IMR-90 (cell line): Measurements from ENCODE around the gene RAB9A. TPM values are rescaled to one million over a fixed set of nuclear protein-coding genes. Genes with fewer than 3 reads are reported as not detected.

ENCODE experiments used
- ATAC-seq: fragments of 200-7000 bp; cut with Tn5 transposase; 2 replicates; pipeline ENCODE4 v1.9.1; 2020; ENCODE audit warnings: low read depth, mild to moderate bottlenecking, moderate library complexity
- BruUV-seq: library from RNA; stranded (reverse); fragments of 400-500 nt; replicated peaks from 2 replicates; lab custom pipeline; 2021; lab: Mats Ljungman, UMichigan
- CTCF ChIA-PET: fragments of 300-600 bp; formaldehyde crosslinking; extraction: SDS; loops from one replicate; lab custom pipeline; 2021; ENCODE audit warnings: antibody characterized with exemption; lab: Yijun Ruan, JAX
- POLR2A ChIA-PET: fragments of 300-600 bp; sonication (Branson Sonifier 250); formaldehyde crosslinking; loops from one replicate; lab custom pipeline; 2022; ENCODE audit warnings: antibody characterized with exemption; ENCODE audit not compliant: unreplicated experiment; lab: Charles Lee
- DNase-seq: peaks from one replicate; pipeline ENCODE4 v3.0.0; 2013
- H2AFZ ChIP-seq: replicated peaks from 2 replicates; pipeline ENCODE3; 2013; ENCODE audit warnings: low read length, mild to moderate bottlenecking; ENCODE audit not compliant: poor library complexity
- H2AK5ac ChIP-seq: 2 replicates; pipeline ENCODE4 v1.6.1; 2013; ENCODE audit warnings: low read depth, low read length, inconsistent platforms
- H2AK9ac ChIP-seq: replicated peaks from 2 replicates; pipeline ENCODE3; 2013; ENCODE audit warnings: mild to moderate bottlenecking, low read depth, low read length, moderate library complexity; ENCODE audit not compliant: poor library complexity
- H2BK120ac ChIP-seq: 2 replicates; pipeline ENCODE4 v1.6.1; 2013; ENCODE audit warnings: low read depth, low read length, inconsistent platforms
- H2BK15ac ChIP-seq: 3 replicates; pipeline ENCODE4 v1.6.1; 2013; ENCODE audit warnings: low read depth, low read length, inconsistent platforms
- H2BK20ac ChIP-seq: 2 replicates; pipeline ENCODE4 v1.6.1; 2013; ENCODE audit warnings: low read depth, mild to moderate bottlenecking, inconsistent platforms, low read length, moderate library complexity
- H2BK5ac ChIP-seq: 2 replicates; pipeline ENCODE4 v1.6.1; 2013; ENCODE audit warnings: mild to moderate bottlenecking, low read depth, low read length, inconsistent platforms; ENCODE audit not compliant: poor library complexity, severe bottlenecking
- H3K14ac ChIP-seq: replicated peaks from 2 replicates; pipeline ENCODE4 v1.6.1; 2013; ENCODE audit warnings: low read depth, low read length, inconsistent platforms
- H3K18ac ChIP-seq: 2 replicates; pipeline ENCODE4 v1.6.1; 2013; ENCODE audit warnings: low read depth, low read length, control low read depth
- H3K23ac ChIP-seq: 2 replicates; pipeline ENCODE4 v1.6.1; 2013; ENCODE audit warnings: low read depth, low read length, inconsistent platforms
- H3K27ac ChIP-seq: 2 replicates; pipeline ENCODE4 v1.5.1; 2013; ENCODE audit warnings: mild to moderate bottlenecking, control low read depth, low read length; ENCODE audit not compliant: insufficient read depth
- H3K27me3 ChIP-seq: 2 replicates; pipeline ENCODE4 v1.6.1; 2013; ENCODE audit warnings: low read length; ENCODE audit not compliant: control insufficient read depth, insufficient read depth
- H3K36me3 ChIP-seq: 2 replicates; pipeline ENCODE4 v1.6.1; 2013; ENCODE audit warnings: low read length, mixed read lengths; ENCODE audit not compliant: control insufficient read depth, insufficient read depth
- H3K4ac ChIP-seq: 2 replicates; pipeline ENCODE4 v1.6.1; 2013; ENCODE audit warnings: low read depth, low read length, inconsistent platforms
- H3K4me1 ChIP-seq: 2 replicates; pipeline ENCODE4 v1.6.1; 2013; ENCODE audit warnings: low read length, mixed read lengths; ENCODE audit not compliant: control insufficient read depth, insufficient read depth
- H3K4me2 ChIP-seq: 2 replicates; pipeline ENCODE4 v1.6.1; 2013; ENCODE audit warnings: low read depth, mild to moderate bottlenecking, control low read depth, low read length, moderate library complexity
- H3K4me3 ChIP-seq: 2 replicates; pipeline ENCODE4 v1.5.1; 2013; ENCODE audit warnings: low read depth, mild to moderate bottlenecking, control low read depth, low read length, moderate library complexity; ENCODE audit not compliant: insufficient read depth
- H3K56ac ChIP-seq: 2 replicates; pipeline ENCODE4 v1.6.1; 2013; ENCODE audit warnings: low read length, inconsistent platforms; ENCODE audit not compliant: insufficient read depth; ENCODE audit errors: extremely low read depth
- H3K79me1 ChIP-seq, 2 experiments: 2 replicates each; pipeline ENCODE4 v1.6.1; 2013; ENCODE audit warnings: low read length in 2 of 2, inconsistent platforms in 1 of 2, low read depth in 1 of 2
- H3K9ac ChIP-seq: 2 replicates; pipeline ENCODE4 v1.6.1; 2013; ENCODE audit warnings: low read depth, low read length, control low read depth
- H3K9me1 ChIP-seq: 2 replicates; pipeline ENCODE4 v1.6.1; 2013; ENCODE audit warnings: low read length, inconsistent platforms; ENCODE audit not compliant: insufficient read depth
- H3K9me3 ChIP-seq: 2 replicates; pipeline ENCODE4 v1.6.1; 2013; ENCODE audit warnings: low read length; ENCODE audit not compliant: control insufficient read depth, insufficient read depth
- H4K20me1 ChIP-seq: 2 replicates; pipeline ENCODE4 v1.6.1; 2013; ENCODE audit warnings: low read length, inconsistent platforms; ENCODE audit not compliant: insufficient read depth
- H4K5ac ChIP-seq: 2 replicates; pipeline ENCODE4 v1.6.1; 2013; ENCODE audit warnings: mild to moderate bottlenecking, low read depth, low read length, control low read depth
- H4K8ac ChIP-seq, 2 experiments: 2 replicates each; pipeline ENCODE4 v1.6.1; 2013; ENCODE audit warnings: low read depth in 2 of 2, low read length in 2 of 2, control low read depth in 1 of 2, inconsistent platforms in 1 of 2
- H4K91ac ChIP-seq: 2 replicates; pipeline ENCODE4 v1.6.1; 2013; ENCODE audit warnings: low read depth, low read length, inconsistent platforms; ENCODE audit not compliant: insufficient read depth
- BHLHE40 ChIP-seq: fragments of 150-350 bp; IDR thresholded peaks from 2 replicates; pipeline ENCODE4 v1.6.1; 2016; ENCODE audit warnings: mild to moderate bottlenecking, low read depth, low read length
- CEBPB ChIP-seq: IDR thresholded peaks from 2 replicates; pipeline ENCODE4 v1.6.1; 2012; ENCODE audit warnings: low read depth, low read length, improper control_type of control experiment
- ELK1 ChIP-seq: fragments of 150-350 bp; IDR thresholded peaks from 2 replicates; pipeline ENCODE4 v1.6.1; 2016; ENCODE audit warnings: low read depth, mild to moderate bottlenecking, low read length, moderate library complexity, borderline replicate concordance
- FOS ChIP-seq: fragments of 150-350 bp; IDR thresholded peaks from 2 replicates; pipeline ENCODE4 v1.6.1; 2016; ENCODE audit warnings: low read depth, low read length
- MAZ ChIP-seq: IDR thresholded peaks from 2 replicates; pipeline ENCODE4 v1.6.1; 2012; ENCODE audit warnings: low read depth, mild to moderate bottlenecking, low read length, improper control_type of control experiment, moderate library complexity, borderline replicate concordance
- MXI1 ChIP-seq: IDR thresholded peaks from 2 replicates; pipeline ENCODE4 v1.6.1; 2012; ENCODE audit warnings: low read depth, mild to moderate bottlenecking, low read length, moderate library complexity, borderline replicate concordance
- NFE2L2 ChIP-seq: fragments of 150-350 bp; IDR thresholded peaks from 2 replicates; pipeline ENCODE4 v1.6.1; 2016; ENCODE audit warnings: low read depth, mild to moderate bottlenecking, low read length
- POLR2A ChIP-seq: IDR thresholded peaks from 2 replicates; pipeline ENCODE4 v1.6.1; 2012; ENCODE audit warnings: mild to moderate bottlenecking, low read depth, low read length
- RAD21 ChIP-seq: IDR thresholded peaks from 2 replicates; pipeline ENCODE4 v1.6.1; 2012; ENCODE audit warnings: low read length, improper control_type of control experiment
- RCOR1 ChIP-seq: IDR thresholded peaks from 2 replicates; pipeline ENCODE4 v1.6.1; 2012; ENCODE audit warnings: mild to moderate bottlenecking, low read length, improper control_type of control experiment; ENCODE audit not compliant: insufficient replicate concordance
- RFX5 ChIP-seq: IDR thresholded peaks from 2 replicates; pipeline ENCODE4 v1.8.0; 2012; ENCODE audit warnings: low read depth, mild to moderate bottlenecking, low read length, moderate library complexity
- SMC3 ChIP-seq: fragments of 150-350 bp; IDR thresholded peaks from 2 replicates; pipeline ENCODE4 v1.6.1; 2016; ENCODE audit warnings: low read depth, mild to moderate bottlenecking, antibody characterized with exemption, low read length, moderate library complexity
- USF2 ChIP-seq: fragments of 150-350 bp; IDR thresholded peaks from 2 replicates; pipeline ENCODE4 v1.6.1; 2017; ENCODE audit warnings: mild to moderate bottlenecking, antibody characterized with exemption, low read length, low read depth
- WGBS, 2 experiments: methylation state at CpG; one replicate each; pipeline versions ENCODE4 v1.1.5 to v1.1.7; 2013; ENCODE audit warnings: missing lambda C conversion rate in 2 of 2; ENCODE audit not compliant: insufficient read length in 1 of 2; ENCODE audit errors: extremely low coverage in 2 of 2; 5-methylcytosine and 5-hydroxymethylcytosine counted together
- dilution Hi-C: fragments of 300-500 bp; cut with HindIII; formaldehyde crosslinking; loops from one replicate; pipeline ENCODE4 v1.14.3; 2018; ENCODE audit warnings: low sequenced_read_pairs; ENCODE audit not compliant: unreplicated experiment
- in situ Hi-C: fragments of 300-500 bp; cut with MboI; formaldehyde crosslinking; loops from 3 replicates; pipeline ENCODE4 v1.14.3; 2019; ENCODE audit warnings: low sequenced_read_pairs, inconsistent platforms, mixed read lengths
- intact Hi-C: fragments of 100-400 bp; cut with micrococcal nuclease; formaldehyde crosslinking; loops from 2 replicates; pipeline ENCODE4 v1.10.0; 2022
- polyA plus RNA-seq, 3 experiments: library from polyadenylated mRNA; depleted of rRNA; stranded (reverse); fragments of >200 nt; gene quantifications; 2 replicates each; pipeline ENCODE4 v1.2.3, GENCODE V29; 2012; ENCODE audit warnings: low replicate concordance in 1 of 3
- total RNA-seq: library from RNA; depleted of rRNA; stranded (reverse); fragments of >200 nt; gene quantifications from 2 replicates; pipeline ENCODE4 v1.2.3, GENCODE V29; 2012
- TF ChIP-seq, protein P1 (sequence below): conservative IDR thresholded peaks from 2 replicates; pipeline ENCODE4 v1.5.1; 2012; ENCODE audit warnings: mild to moderate bottlenecking, low read depth, low read length, improper control_type of control experiment

RAB9A gene
- total and polyA plus RNA-seq, 2 of the 4 experiments (the other 2 are of a cell fraction) = 15.8 to 22.3 TPM

DNA sequence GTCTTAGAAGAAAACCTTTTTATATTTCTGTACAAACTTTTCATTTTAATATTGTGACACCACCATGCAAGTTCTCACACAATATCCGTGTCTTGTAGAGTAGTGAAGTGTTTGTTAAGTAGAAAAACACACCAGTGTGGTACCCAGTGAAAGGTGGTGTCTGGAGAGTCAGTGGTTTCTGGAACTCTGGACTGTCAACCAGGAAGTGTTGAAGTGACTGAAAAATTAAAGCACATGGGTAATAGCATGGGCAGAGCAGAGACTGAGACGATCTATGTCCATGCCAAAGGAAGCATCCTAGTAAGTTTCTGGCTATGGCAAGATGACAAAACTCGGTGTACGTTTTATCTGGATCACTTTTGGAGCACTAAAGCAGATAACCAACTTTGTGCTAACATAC lies 22.2 kb downstream of the RAB9A start:
- H3K56ac ChIP-seq = no peak overlapping the region
- H3K14ac ChIP-seq = no peak overlapping the region
- POLR2A ChIA-PET = no interaction called here
- H3K4me2 ChIP-seq = no peak overlapping the region
- no peaks in the 10 kb centered on the region for H3K9me3 ChIP-seq
- no peak overlapping the region for H4K91ac ChIP-seq
- H4K20me1 ChIP-seq = peaks cover 11% of the 10 kb centered on the region; the same call in 1 of the 2 replicates
- peaks cover 27% of the 10 kb centered on the region for H3K36me3 ChIP-seq
- no peak for TF ChIP-seq SMC3
- TF ChIP-seq NFE2L2 = no peak
- no peak for TF ChIP-seq CEBPB
- TF ChIP-seq BHLHE40 = no peak
- no peak for TF ChIP-seq ELK1
- TF ChIP-seq RFX5 = no peak
- TF ChIP-seq, protein P1, sequence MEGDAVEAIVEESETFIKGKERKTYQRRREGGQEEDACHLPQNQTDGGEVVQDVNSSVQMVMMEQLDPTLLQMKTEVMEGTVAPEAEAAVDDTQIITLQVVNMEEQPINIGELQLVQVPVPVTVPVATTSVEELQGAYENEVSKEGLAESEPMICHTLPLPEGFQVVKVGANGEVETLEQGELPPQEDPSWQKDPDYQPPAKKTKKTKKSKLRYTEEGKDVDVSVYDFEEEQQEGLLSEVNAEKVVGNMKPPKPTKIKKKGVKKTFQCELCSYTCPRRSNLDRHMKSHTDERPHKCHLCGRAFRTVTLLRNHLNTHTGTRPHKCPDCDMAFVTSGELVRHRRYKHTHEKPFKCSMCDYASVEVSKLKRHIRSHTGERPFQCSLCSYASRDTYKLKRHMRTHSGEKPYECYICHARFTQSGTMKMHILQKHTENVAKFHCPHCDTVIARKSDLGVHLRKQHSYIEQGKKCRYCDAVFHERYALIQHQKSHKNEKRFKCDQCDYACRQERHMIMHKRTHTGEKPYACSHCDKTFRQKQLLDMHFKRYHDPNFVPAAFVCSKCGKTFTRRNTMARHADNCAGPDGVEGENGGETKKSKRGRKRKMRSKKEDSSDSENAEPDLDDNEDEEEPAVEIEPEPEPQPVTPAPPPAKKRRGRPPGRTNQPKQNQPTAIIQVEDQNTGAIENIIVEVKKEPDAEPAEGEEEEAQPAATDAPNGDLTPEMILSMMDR = no peak
- TF ChIP-seq USF2 = no peak
- no peak for TF ChIP-seq POLR2A
- no peak for TF ChIP-seq FOS
- TF ChIP-seq MAZ = no peak
- TF ChIP-seq RCOR1 = no peak
- TF ChIP-seq RAD21 = no peak
- TF ChIP-seq MXI1 = no peak
- H2BK20ac ChIP-seq = no peak overlapping the region
- in situ Hi-C loops = no loop called here
- intact Hi-C loops = no loop called here
- no peak overlapping the region for H3K23ac ChIP-seq
- no peak overlapping the region for H2AFZ ChIP-seq
- no peak overlapping the region for H4K8ac ChIP-seq
- no peak overlapping the region for H2AK9ac ChIP-seq
- H2BK120ac ChIP-seq = no peak overlapping the region
- no peaks in the 10 kb centered on the region for H3K27me3 ChIP-seq
- BruUV-seq = no TSS peak
- no peak overlapping the region for H2AK5ac ChIP-seq
- no peak overlapping the region for H3K9ac ChIP-seq
- H3K4me3 ChIP-seq = no peak overlapping the region
- H4K5ac ChIP-seq = no peak overlapping the region
- H3K18ac ChIP-seq = no peak overlapping the region
- H3K79me1 ChIP-seq = peaks cover 12 to 13% of the 10 kb centered on the region in 2 experiments
- ATAC-seq (no peak), DNase-seq (no peak)
- CTCF ChIA-PET = no interaction called here
- H3K4me1 ChIP-seq = no peaks in the 10 kb centered on the region
- no peak overlapping the region for H2BK5ac ChIP-seq
- no peak overlapping the region for H3K27ac ChIP-seq
- H2BK15ac ChIP-seq = no peak overlapping the region
- peaks cover 4% of the 10 kb centered on the region; the same call in 1 of the 2 replicates for H3K9me1 ChIP-seq
- dilution Hi-C loops = no loop called here
- 82% methylated on average over 3 of the region's 4 CpGs; no CpG with 5 or more reads in 1 of the 2 experiments for WGBS, 2 experiments
- no peak overlapping the region for H3K4ac ChIP-seq
